ENCODE measurements around the gene LAIR1.
"Not testable (repeated sequence)": the region's sequence is repeated elsewhere in the genome, so short reads cannot be mapped to it uniquely, and the experiment has no call there.

LAIR1 gene

GRCh38 chr19:54325631-54326030 lies 39.1 kb downstream of the LAIR1 start:
- Histone ChIP-seq H4K8ac (ENCODE audit: low read depth, low read length) (no peak overlapping the region), H3K4me3 (ENCODE audit: low read length) (no peak overlapping the region), H3K27ac (ENCODE audit: low read depth, low read length) (no peak overlapping the region), H2BK15ac (replicated peaks; ENCODE audit: low read depth) (no peak overlapping the region), H3K27me3 (ENCODE audit: insufficient read depth, low read length, poor library complexity) (no peaks in the 10 kb centered on the region), H3K18ac (ENCODE audit: low read length) (no peak overlapping the region), H3K9ac (ENCODE audit: low read length) (no peak overlapping the region), H2BK5ac (ENCODE audit: low read length) (no peak overlapping the region), H3K4me1 (ENCODE audit: control insufficient read depth, low read depth, low read length) (no peaks in the 10 kb centered on the region), H3K4me2 (ENCODE audit: low read length) (no peak overlapping the region), H2AK5ac (ENCODE audit: low read length) (no peak overlapping the region), H3K79me2 (ENCODE audit: control insufficient read depth, insufficient read depth, low read length) (no peaks in the 10 kb centered on the region), H4K5ac (ENCODE audit: low read length) (no peak overlapping the region), H3K23ac (ENCODE audit: low read length) (no peak overlapping the region), H3K36me3 (ENCODE audit: control insufficient read depth, insufficient read depth, low read length) (no peaks in the 10 kb centered on the region), H2BK120ac (ENCODE audit: low read depth, low read length) (no peak overlapping the region), H3K4ac (ENCODE audit: low read depth, low read length) (no peak overlapping the region), H3K56ac (ENCODE audit: low read length) (no peak overlapping the region), H3K79me1 (ENCODE audit: low read length) (no peaks in the 10 kb centered on the region)
- no peak for DNase-seq
- no CpG with 5 or more reads among the region's 5 CpGs for WGBS (ENCODE audit: extremely low coverage, insufficient coverage, low lambda C conversion rate)

- H3K23ac ChIP-seq (ENCODE audit: low read length): no peak overlapping the region
- DNase-seq: peak; percentile 55
- no peaks in the 10 kb centered on the region for H3K79me1 ChIP-seq (ENCODE audit: low read length)
- no peak overlapping the region for H2BK120ac ChIP-seq (ENCODE audit: low read depth, low read length)
- no peak overlapping the region for H3K9ac ChIP-seq (ENCODE audit: low read length)
- H2BK15ac ChIP-seq (replicated peaks; ENCODE audit: low read depth): no peak overlapping the region
- H3K27ac ChIP-seq (ENCODE audit: low read depth, low read length): no peak overlapping the region
- no peak overlapping the region for H4K8ac ChIP-seq (ENCODE audit: low read depth, low read length)
- no peaks in the 10 kb centered on the region for H3K4me1 ChIP-seq (ENCODE audit: control insufficient read depth, low read depth, low read length)
- no peak overlapping the region for H3K4me2 ChIP-seq (ENCODE audit: low read length)
- H3K27me3 ChIP-seq (ENCODE audit: insufficient read depth, low read length, poor library complexity): no peaks in the 10 kb centered on the region
- no peak overlapping the region for H4K5ac ChIP-seq (ENCODE audit: low read length)
- no peak overlapping the region for H3K4me3 ChIP-seq (ENCODE audit: low read length)
- H3K56ac ChIP-seq (ENCODE audit: low read length): no peak overlapping the region
- H3K18ac ChIP-seq (ENCODE audit: low read length): no peak overlapping the region
- no peaks in the 10 kb centered on the region for H3K79me2 ChIP-seq (ENCODE audit: control insufficient read depth, insufficient read depth, low read length)
- H3K4ac ChIP-seq (ENCODE audit: low read depth, low read length): no peak overlapping the region
- H3K36me3 ChIP-seq (ENCODE audit: control insufficient read depth, insufficient read depth, low read length): no peaks in the 10 kb centered on the region
- WGBS (ENCODE audit: extremely low coverage, insufficient coverage, low lambda C conversion rate): no CpG with 5 or more reads among the region's 4 CpGs
- no peak overlapping the region for H2BK5ac ChIP-seq (ENCODE audit: low read length)
- no peak overlapping the region for H2AK5ac ChIP-seq (ENCODE audit: low read length)
Observed at GRCh38 chr19:54325194-54325621, 39.5 kb downstream of the LAIR1 start.

GRCh38 chr19:54324071-54324470 lies 40.7 kb downstream of the LAIR1 start:
- no peaks in the 10 kb centered on the region for H3K79me1 ChIP-seq (ENCODE audit: low read length)
- H3K56ac ChIP-seq (ENCODE audit: low read length): no peak overlapping the region
- no peak overlapping the region for H2AK5ac ChIP-seq (ENCODE audit: low read length)
- no peak overlapping the region for H2BK5ac ChIP-seq (ENCODE audit: low read length)
- H3K27ac ChIP-seq (ENCODE audit: low read depth, low read length): no peak overlapping the region
- no peak overlapping the region for H2BK15ac ChIP-seq (replicated peaks; ENCODE audit: low read depth)
- no peak overlapping the region for H3K23ac ChIP-seq (ENCODE audit: low read length)
- no peak overlapping the region for H3K9ac ChIP-seq (ENCODE audit: low read length)
- H3K36me3 ChIP-seq (ENCODE audit: control insufficient read depth, insufficient read depth, low read length): no peaks in the 10 kb centered on the region
- no peak for DNase-seq
- H3K79me2 ChIP-seq (ENCODE audit: control insufficient read depth, insufficient read depth, low read length): no peaks in the 10 kb centered on the region
- no peak overlapping the region for H3K4ac ChIP-seq (ENCODE audit: low read depth, low read length)
- no peak overlapping the region for H3K4me3 ChIP-seq (ENCODE audit: low read length)
- H3K27me3 ChIP-seq (ENCODE audit: insufficient read depth, low read length, poor library complexity): no peaks in the 10 kb centered on the region
- no peak overlapping the region for H4K8ac ChIP-seq (ENCODE audit: low read depth, low read length)
- no CpG with 5 or more reads among the region's 3 CpGs for WGBS (ENCODE audit: extremely low coverage, insufficient coverage, low lambda C conversion rate)
- H3K4me2 ChIP-seq (ENCODE audit: low read length): no peak overlapping the region
- no peaks in the 10 kb centered on the region for H3K4me1 ChIP-seq (ENCODE audit: control insufficient read depth, low read depth, low read length)
- H4K5ac ChIP-seq (ENCODE audit: low read length): no peak overlapping the region
- no peak overlapping the region for H2BK120ac ChIP-seq (ENCODE audit: low read depth, low read length)
- H3K18ac ChIP-seq (ENCODE audit: low read length): no peak overlapping the region

- H3K4me2 ChIP-seq (ENCODE audit: low read length); H3K9ac ChIP-seq (ENCODE audit: low read length); H3K36me3 ChIP-seq (ENCODE audit: control insufficient read depth, insufficient read depth, low read length); H2BK15ac ChIP-seq (replicated peaks; ENCODE audit: low read depth); H2BK120ac ChIP-seq (ENCODE audit: low read depth, low read length); DNase-seq; H2AK5ac ChIP-seq (ENCODE audit: low read length); H4K8ac ChIP-seq (ENCODE audit: low read depth, low read length); H3K27ac ChIP-seq (ENCODE audit: low read depth, low read length); H3K79me1 ChIP-seq (ENCODE audit: low read length); H3K27me3 ChIP-seq (ENCODE audit: insufficient read depth, low read length, poor library complexity); H3K56ac ChIP-seq (ENCODE audit: low read length); H3K79me2 ChIP-seq (ENCODE audit: control insufficient read depth, insufficient read depth, low read length); H3K4me1 ChIP-seq (ENCODE audit: control insufficient read depth, low read depth, low read length); H3K18ac ChIP-seq (ENCODE audit: low read length); H4K5ac ChIP-seq (ENCODE audit: low read length); H3K4ac ChIP-seq (ENCODE audit: low read depth, low read length); H3K23ac ChIP-seq (ENCODE audit: low read length); H3K4me3 ChIP-seq (ENCODE audit: low read length); H2BK5ac ChIP-seq (ENCODE audit: low read length): not testable (repeated sequence)
- no CpG with 5 or more reads among the region's 13 CpGs for WGBS (ENCODE audit: extremely low coverage, insufficient coverage, low lambda C conversion rate)
Observed at GRCh38 chr19:54322934-54323333, 41.8 kb downstream of the LAIR1 start.

- H4K5ac ChIP-seq (ENCODE audit: low read length); H2BK5ac ChIP-seq (ENCODE audit: low read length); H2BK120ac ChIP-seq (ENCODE audit: low read depth, low read length); H3K18ac ChIP-seq (ENCODE audit: low read length); H3K9ac ChIP-seq (ENCODE audit: low read length); H3K27ac ChIP-seq (ENCODE audit: low read depth, low read length); H3K27me3 ChIP-seq (ENCODE audit: insufficient read depth, low read length, poor library complexity); H3K36me3 ChIP-seq (ENCODE audit: control insufficient read depth, insufficient read depth, low read length); DNase-seq; H3K79me1 ChIP-seq (ENCODE audit: low read length); H3K4me1 ChIP-seq (ENCODE audit: control insufficient read depth, low read depth, low read length); H4K8ac ChIP-seq (ENCODE audit: low read depth, low read length); H3K79me2 ChIP-seq (ENCODE audit: control insufficient read depth, insufficient read depth, low read length); H2AK5ac ChIP-seq (ENCODE audit: low read length); H3K4me2 ChIP-seq (ENCODE audit: low read length); H3K4ac ChIP-seq (ENCODE audit: low read depth, low read length); H3K23ac ChIP-seq (ENCODE audit: low read length); H3K56ac ChIP-seq (ENCODE audit: low read length); H2BK15ac ChIP-seq (replicated peaks; ENCODE audit: low read depth); H3K4me3 ChIP-seq (ENCODE audit: low read length): not testable (repeated sequence)
- WGBS (ENCODE audit: extremely low coverage, insufficient coverage, low lambda C conversion rate): no CpG with 5 or more reads among the region's 13 CpGs
Observed at GRCh38 chr19:54322295-54322694, 42.4 kb downstream of the LAIR1 start.

- H3K79me2 ChIP-seq (ENCODE audit: control insufficient read depth, insufficient read depth, low read length): no peaks in the 10 kb centered on the region
- no peak overlapping the region for H3K18ac ChIP-seq (ENCODE audit: low read length)
- H3K9ac ChIP-seq (ENCODE audit: low read length): no peak overlapping the region
- no peak overlapping the region for H2AK5ac ChIP-seq (ENCODE audit: low read length)
- H2BK15ac ChIP-seq (replicated peaks; ENCODE audit: low read depth): no peak overlapping the region
- H3K23ac ChIP-seq (ENCODE audit: low read length): no peak overlapping the region
- no peak overlapping the region for H3K4ac ChIP-seq (ENCODE audit: low read depth, low read length)
- H3K56ac ChIP-seq (ENCODE audit: low read length): no peak overlapping the region
- H3K79me1 ChIP-seq (ENCODE audit: low read length): no peaks in the 10 kb centered on the region
- no peak overlapping the region for H3K4me2 ChIP-seq (ENCODE audit: low read length)
- no peaks in the 10 kb centered on the region for H3K36me3 ChIP-seq (ENCODE audit: control insufficient read depth, insufficient read depth, low read length)
- H3K27ac ChIP-seq (ENCODE audit: low read depth, low read length): no peak overlapping the region
- H3K4me1 ChIP-seq (ENCODE audit: control insufficient read depth, low read depth, low read length): no peaks in the 10 kb centered on the region
- DNase-seq: no peak
- WGBS (ENCODE audit: extremely low coverage, insufficient coverage, low lambda C conversion rate): no CpG with 5 or more reads among the region's 14 CpGs
- H4K5ac ChIP-seq (ENCODE audit: low read length): no peak overlapping the region
- H2BK5ac ChIP-seq (ENCODE audit: low read length): no peak overlapping the region
- no peak overlapping the region for H4K8ac ChIP-seq (ENCODE audit: low read depth, low read length)
- no peak overlapping the region for H2BK120ac ChIP-seq (ENCODE audit: low read depth, low read length)
- no peak overlapping the region for H3K4me3 ChIP-seq (ENCODE audit: low read length)
- no peaks in the 10 kb centered on the region for H3K27me3 ChIP-seq (ENCODE audit: insufficient read depth, low read length, poor library complexity)
Observed at GRCh38 chr19:54319892-54320670, 44.6 kb downstream of the LAIR1 start.

Data from mesendoderm (in vitro differentiated cells).